SK-N-SH (cell line): ENCODE results near the gene ANKS1B. TPM values are rescaled to one million over a fixed set of nuclear protein-coding genes. Genes with fewer than 3 reads are reported as not detected.

ENCODE experiments used
- CTCF ChIA-PET: fragments of 300-600, 350-600 bp; formaldehyde crosslinking; extraction: SDS; loops from one replicate; lab custom pipeline; 2021; lab: Yijun Ruan, JAX
- POLR2A ChIA-PET: fragments of 350-600 bp; sonication (Branson Sonifier 250); formaldehyde crosslinking; extraction: SDS; loops from one replicate; lab custom pipeline; 2020; ENCODE audit warnings: antibody characterized with exemption, inconsistent platforms; lab: Yijun Ruan, JAX
- DNase-seq: peaks from one replicate; pipeline ENCODE4 v3.0.0; 2012
- H2AFZ ChIP-seq: fragments of 200-600 bp; sonication (generic); 2 replicates; pipeline ENCODE4 v1.8.1; 2016; ENCODE audit warnings: antibody characterized with exemption, mild to moderate bottlenecking, low read depth
- H3F3A ChIP-seq: fragments of 200-600 bp; sonication (generic); replicated peaks from 2 replicates; pipeline ENCODE3; 2016; ENCODE audit warnings: antibody characterized with exemption, mild to moderate bottlenecking; ENCODE audit not compliant: insufficient read depth
- H3K27ac ChIP-seq, 2 experiments: fragments of 200-500 bp in 1 of 2; fragments of 200-600 bp in 1 of 2; sonication (Bioruptor generic) in 1 of 2; sonication (generic), shearing (Covaris generic) in 1 of 2; 2 replicates each; pipeline versions ENCODE4 v1.5.1 to v1.6.1; 2014 to 2016; ENCODE audit warnings: low read depth in 2 of 2, inconsistent platforms in 1 of 2, low read length in 1 of 2, mild to moderate bottlenecking in 1 of 2, mixed read lengths in 1 of 2
- H3K27me3 ChIP-seq: fragments of 200-600 bp; sonication (generic), shearing (Covaris generic); 2 replicates; pipeline ENCODE4 v1.6.1; 2016; ENCODE audit warnings: mixed run types; ENCODE audit not compliant: insufficient read depth
- H3K36me3 ChIP-seq, 2 experiments: fragments of 200-500 bp in 1 of 2; fragments of 200-600 bp in 1 of 2; sonication (Bioruptor generic) in 1 of 2; sonication (generic) in 1 of 2; replicated peaks in 1 of 2; 2 replicates each; pipeline versions ENCODE3 to v1.5.1; 2014 to 2016; ENCODE audit warnings: low read length in 1 of 2, mild to moderate bottlenecking in 1 of 2; ENCODE audit not compliant: insufficient read depth in 2 of 2, control insufficient read depth in 1 of 2
- H3K4me1 ChIP-seq, 2 experiments: fragments of 200-500 bp in 1 of 2; fragments of 200-600 bp in 1 of 2; sonication (Bioruptor generic) in 1 of 2; sonication (generic), shearing (Covaris generic) in 1 of 2; 2 replicates each; pipeline versions ENCODE4 v1.5.1 to v1.6.1; 2014 to 2016; ENCODE audit warnings: low read depth in 1 of 2, low read length in 1 of 2, mixed run types in 1 of 2; ENCODE audit not compliant: insufficient read depth in 2 of 2, control insufficient read depth in 1 of 2
- H3K4me2 ChIP-seq: fragments of 200-600 bp; sonication (generic), shearing (Covaris generic); 2 replicates; pipeline ENCODE4 v1.6.1; 2017; ENCODE audit warnings: mixed run types
- H3K4me3 ChIP-seq, 2 experiments: fragments of 200-500 bp in 1 of 2; fragments of 200-600 bp in 1 of 2; sonication (Bioruptor generic) in 1 of 2; sonication (generic), shearing (Covaris generic) in 1 of 2; 2 replicates each; pipeline versions ENCODE4 v1.5.1 to v1.8.1; 2014 to 2016; ENCODE audit warnings: low read depth in 2 of 2, inconsistent platforms in 1 of 2, low read length in 1 of 2, mild to moderate bottlenecking in 1 of 2, mixed read lengths in 1 of 2, moderate library complexity in 1 of 2
- H3K79me2 ChIP-seq: fragments of 200-600 bp; sonication (generic); 2 replicates; pipeline ENCODE4 v1.8.1; 2017; ENCODE audit warnings: mild to moderate bottlenecking; ENCODE audit not compliant: insufficient read depth
- H3K9ac ChIP-seq: fragments of 200-600 bp; sonication (generic); 2 replicates; pipeline ENCODE4 v1.6.1; 2017; ENCODE audit warnings: mixed run types
- H3K9me2 ChIP-seq: fragments of 200-600 bp; sonication (generic); 2 replicates; pipeline ENCODE4 v1.6.1; 2017; ENCODE audit warnings: mixed run types
- H3K9me3 ChIP-seq: fragments of 200-600 bp; sonication (generic); 2 replicates; pipeline ENCODE4 v1.6.1; 2017; ENCODE audit warnings: mixed run types, mild to moderate bottlenecking, moderate library complexity
- H4K20me1 ChIP-seq: fragments of 200-600 bp; sonication (generic); 2 replicates; pipeline ENCODE4 v1.6.1; 2017; ENCODE audit warnings: mild to moderate bottlenecking, mixed run types; ENCODE audit not compliant: insufficient read depth
- EZH2phosphoT487 ChIP-seq: fragments of 200-600 bp; sonication (generic); IDR thresholded peaks from 2 replicates; pipeline ENCODE4 v1.6.1; 2017; ENCODE audit warnings: low read depth, mixed run types, mild to moderate bottlenecking, antibody characterized with exemption, moderate library complexity, borderline replicate concordance
- IRF3 ChIP-seq: fragments of 150-350 bp; IDR thresholded peaks from 2 replicates; pipeline ENCODE4 v1.6.1; 2016; ENCODE audit warnings: mild to moderate bottlenecking, low read depth, low read length
- MEF2A ChIP-seq: IDR thresholded peaks from 2 replicates; pipeline ENCODE4 v1.4.0; 2012; ENCODE audit warnings: low read depth, borderline replicate concordance
- MXI1 ChIP-seq: IDR thresholded peaks from 2 replicates; pipeline ENCODE4 v1.6.1; 2012; ENCODE audit warnings: mild to moderate bottlenecking, low read depth, low read length, improper control_type of control experiment
- PBX3 ChIP-seq: IDR thresholded peaks from 2 replicates; pipeline ENCODE4; 2012
- POLR2AphosphoS5 ChIP-seq: IDR thresholded peaks from 2 replicates; pipeline ENCODE4 v1.6.1; 2012; ENCODE audit warnings: low read depth, low read length
- RAD21 ChIP-seq: IDR thresholded peaks from 2 replicates; pipeline ENCODE4 v1.6.1; 2012; ENCODE audit warnings: mild to moderate bottlenecking, low read length
- RCOR1 ChIP-seq: fragments of 150-350 bp; IDR thresholded peaks from 2 replicates; pipeline ENCODE4 v1.6.1; 2017; ENCODE audit warnings: antibody characterized with exemption, low read length
- REST ChIP-seq: IDR thresholded peaks from 2 replicates; pipeline ENCODE4 v1.6.1; 2012; ENCODE audit warnings: mild to moderate bottlenecking, low read depth, low read length, moderate library complexity
- SIN3A ChIP-seq: IDR thresholded peaks from 2 replicates; pipeline ENCODE4 v1.6.1; 2012; ENCODE audit warnings: low read depth, mild to moderate bottlenecking, low read length, moderate library complexity, borderline replicate concordance
- SMC3 ChIP-seq: IDR thresholded peaks from 2 replicates; pipeline ENCODE4 v1.6.1; 2012; ENCODE audit warnings: low read depth, low read length, improper control_type of control experiment
- YY1 ChIP-seq: IDR thresholded peaks from 2 replicates; pipeline ENCODE4 v1.4.0; 2012; ENCODE audit warnings: low read depth, mild to moderate bottlenecking
- WGBS: methylation state at CpG from one replicate; pipeline ENCODE4 v1.1.6; 2017; ENCODE audit warnings: low lambda C conversion rate; 5-methylcytosine and 5-hydroxymethylcytosine counted together
- polyA plus RNA-seq, 3 experiments: library from polyadenylated mRNA; depleted of rRNA; stranded (reverse); fragments of >200 nt; gene quantifications; 2 replicates each; pipeline ENCODE4 v1.2.3, GENCODE V29; 2012
- TF ChIP-seq, protein P1 (sequence below): IDR thresholded peaks from 2 replicates; pipeline ENCODE4 v1.4.0; 2012; ENCODE audit warnings: low read depth, borderline replicate concordance
- TF ChIP-seq, protein P2 (sequence below): fragments of 150-350 bp; IDR thresholded peaks from 2 replicates; pipeline ENCODE4 v1.6.1; 2017; ENCODE audit warnings: antibody characterized with exemption, low read length, low read depth, borderline replicate concordance

The ANKS1B gene
- polyA plus RNA-seq, 1 of the 3 experiments (the other 2 are of a cell fraction) = 1.8 TPM

- Histone ChIP-seq H3K36me3 (no peaks in the 10 kb centered on the region), H3K4me1 (no peaks in the 10 kb centered on the region), H3K27ac (no peak overlapping the region), H3K9me3 (no peaks in the 10 kb centered on the region), H3K9me2 (no peaks in the 10 kb centered on the region), H3K4me2 (no peak overlapping the region), H3K9ac (no peak overlapping the region), H2AFZ (no peak overlapping the region), H3K27me3 (no peaks in the 10 kb centered on the region), H4K20me1 (no peaks in the 10 kb centered on the region), H3K79me2 (no peaks in the 10 kb centered on the region), H3K4me3 (no peak overlapping the region)
- CTCF ChIA-PET = interaction anchor here (2.8 kb wide), 1 partner anchor 10 kb away, joined by 13 read pairs; no protein-coding TSS in a partner anchor
- no peak for DNase-seq
- WGBS = 75% methylated on average over 11 of the region's 11 CpGs
- TF ChIP-seq, protein P1, sequence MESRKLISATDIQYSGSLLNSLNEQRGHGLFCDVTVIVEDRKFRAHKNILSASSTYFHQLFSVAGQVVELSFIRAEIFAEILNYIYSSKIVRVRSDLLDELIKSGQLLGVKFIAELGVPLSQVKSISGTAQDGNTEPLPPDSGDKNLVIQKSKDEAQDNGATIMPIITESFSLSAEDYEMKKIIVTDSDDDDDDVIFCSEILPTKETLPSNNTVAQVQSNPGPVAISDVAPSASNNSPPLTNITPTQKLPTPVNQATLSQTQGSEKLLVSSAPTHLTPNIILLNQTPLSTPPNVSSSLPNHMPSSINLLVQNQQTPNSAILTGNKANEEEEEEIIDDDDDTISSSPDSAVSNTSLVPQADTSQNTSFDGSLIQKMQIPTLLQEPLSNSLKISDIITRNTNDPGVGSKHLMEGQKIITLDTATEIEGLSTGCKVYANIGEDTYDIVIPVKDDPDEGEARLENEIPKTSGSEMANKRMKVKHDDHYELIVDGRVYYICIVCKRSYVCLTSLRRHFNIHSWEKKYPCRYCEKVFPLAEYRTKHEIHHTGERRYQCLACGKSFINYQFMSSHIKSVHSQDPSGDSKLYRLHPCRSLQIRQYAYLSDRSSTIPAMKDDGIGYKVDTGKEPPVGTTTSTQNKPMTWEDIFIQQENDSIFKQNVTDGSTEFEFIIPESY = no peak
- TF ChIP-seq REST (no peak), PBX3 (no peak), RCOR1 (no peak), EZH2phosphoT487 (no peak)
- TF ChIP-seq, protein P2, sequence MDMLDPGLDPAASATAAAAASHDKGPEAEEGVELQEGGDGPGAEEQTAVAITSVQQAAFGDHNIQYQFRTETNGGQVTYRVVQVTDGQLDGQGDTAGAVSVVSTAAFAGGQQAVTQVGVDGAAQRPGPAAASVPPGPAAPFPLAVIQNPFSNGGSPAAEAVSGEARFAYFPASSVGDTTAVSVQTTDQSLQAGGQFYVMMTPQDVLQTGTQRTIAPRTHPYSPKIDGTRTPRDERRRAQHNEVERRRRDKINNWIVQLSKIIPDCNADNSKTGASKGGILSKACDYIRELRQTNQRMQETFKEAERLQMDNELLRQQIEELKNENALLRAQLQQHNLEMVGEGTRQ = no peak
- TF ChIP-seq, all 33 proteins: peak for 0
- POLR2A ChIA-PET = no interaction called here
- no peaks in the 10 kb centered on the region for H3F3A ChIP-seq
Observed at GRCh38 chr12:99053616-99054362, 930.9 kb downstream of the ANKS1B start.

GRCh38 chr12:99049774-99050173 lies 935.0 kb downstream of the ANKS1B start:
- no peaks in the 10 kb centered on the region for H4K20me1 ChIP-seq
- H3K27ac ChIP-seq = no peak overlapping the region
- H3K9ac ChIP-seq = no peak overlapping the region
- 41% methylated on average over 3 of the region's 3 CpGs for WGBS
- H3K36me3 ChIP-seq = no peaks in the 10 kb centered on the region
- POLR2A ChIA-PET = no interaction called here
- H3K9me2 ChIP-seq = no peaks in the 10 kb centered on the region
- no peaks in the 10 kb centered on the region for H3K27me3 ChIP-seq
- H2AFZ ChIP-seq = no peak overlapping the region
- no peaks in the 10 kb centered on the region for H3F3A ChIP-seq
- H3K9me3 ChIP-seq = peaks cover 5% of the 10 kb centered on the region; the same call in 1 of the 2 replicates
- no peak for DNase-seq
- CTCF ChIA-PET = no interaction called here
- no peaks in the 10 kb centered on the region for H3K79me2 ChIP-seq
- no peak overlapping the region for H3K4me3 ChIP-seq
- no peaks in the 10 kb centered on the region for H3K4me1 ChIP-seq
- no peak overlapping the region for H3K4me2 ChIP-seq
- TF ChIP-seq RAD21 (no peak), MXI1 (no peak), YY1 (no peak), SIN3A (no peak), POLR2AphosphoS5 (no peak), SMC3 (no peak), MEF2A (no peak), EZH2phosphoT487 (no peak), IRF3 (no peak)
- TF ChIP-seq, protein P2 = no peak
